BLaER1 treated with 17β-estradiol and CSF1 and Interleukin-3, amounts not matched to agents 10 nM and 100 nM (cell line): ENCODE results near the gene SHISA5.
A peak's percentile ranks its signal among the peaks of the same experiment; 100 is the strongest.
"Not testable (repeated sequence)": the region's sequence is repeated elsewhere in the genome, so short reads cannot be mapped to it uniquely, and the experiment has no call there.

Source experiments
- H3K27ac ChIP-seq, 11 experiments: shearing (Covaris generic); formaldehyde crosslinking; 2 replicates each; pipeline ENCODE4 v1.8.1; 2022
- H3K27me3 ChIP-seq, 11 experiments: shearing (Covaris generic); formaldehyde crosslinking; 2 replicates each; pipeline ENCODE4 v1.8.1; 2022
- H3K36me3 ChIP-seq, 11 experiments: shearing (Covaris generic); formaldehyde crosslinking; 2 replicates each; pipeline ENCODE4 v1.8.1; 2022
- H3K4me1 ChIP-seq, 10 experiments: shearing (Covaris generic); formaldehyde crosslinking; 2 replicates each; pipeline ENCODE4 v1.8.1; 2022
- H3K4me2 ChIP-seq, 11 experiments: shearing (Covaris generic); formaldehyde crosslinking; 2 replicates each; pipeline ENCODE4 v1.8.1; 2022
- H3K4me3 ChIP-seq, 10 experiments: shearing (Covaris generic); formaldehyde crosslinking; 2 replicates each; pipeline ENCODE4 v1.8.1; 2022
- H3K9ac ChIP-seq, 11 experiments: shearing (Covaris generic); formaldehyde crosslinking; 2 replicates each; pipeline ENCODE4 v1.8.1; 2022
- H3K9me3 ChIP-seq, 11 experiments: shearing (Covaris generic); formaldehyde crosslinking; replicated peaks in 1 of 11; 2 replicates each; pipeline ENCODE4 v1.8.1; 2022
- H4K20me1 ChIP-seq, 11 experiments: shearing (Covaris generic); formaldehyde crosslinking; 2 replicates each; pipeline ENCODE4 v1.8.1; 2022
- Cebpa-rat ChIP-seq, 11 experiments: shearing (Covaris generic); IDR thresholded peaks; 2 replicates each; pipeline ENCODE4 v1.8.1; 2022

The SHISA5 gene

GRCh38 chr3:48532271-48532976 is 28.4 kb upstream of the SHISA5 start:
- H4K20me1 ChIP-seq = no peaks in the 10 kb centered on the region; a peak in 1 of 22 replicates
- peaks cover 75 to 100% (median 88%) of the 10 kb centered on the region in 11 experiments for H3K36me3 ChIP-seq
- peak overlapping the region in 5 of 10 experiments; percentile 6 to 29 (median 20); a peak in 3 of 20 replicates for H3K4me3 ChIP-seq
- H3K9ac ChIP-seq = no peak overlapping the region
- peaks cover 0 to 92% (median 66%) of the 10 kb centered on the region in 10 experiments; a peak in 17 of 20 replicates for H3K4me1 ChIP-seq
- H3K4me2 ChIP-seq = peak overlapping the region in 8 of 11 experiments; percentile 22 to 75 (median 57); a peak in 15 of 22 replicates
- H3K27me3 ChIP-seq = no peaks in the 10 kb centered on the region
- H3K27ac ChIP-seq = peak overlapping the region in 8 of 11 experiments; percentile 9 to 90 (median 55); a peak in 15 of 22 replicates
- peaks cover 0 to 41% (median 0%) of the 10 kb centered on the region in 11 experiments; a peak in 9 of 22 replicates for H3K9me3 ChIP-seq
- peak in 1 of 11 experiments; percentile 43; a peak in 1 of 22 replicates for TF ChIP-seq Cebpa-rat (IDR thresholded peaks at IDR 0.05)

- H3K36me3 ChIP-seq = peaks cover 58 to 99% (median 85%) of the 10 kb centered on the region in 11 experiments
- H3K27me3 ChIP-seq, H3K4me3 ChIP-seq, H4K20me1 ChIP-seq, H3K9ac ChIP-seq: not testable (repeated sequence)
- peaks cover 0 to 97% (median 81%) of the 10 kb centered on the region in 10 experiments; a peak in 17 of 20 replicates for H3K4me1 ChIP-seq
- peak overlapping the region in 8 of 11 experiments; percentile 20 to 90 (median 88); a peak in 15 of 22 replicates for H3K27ac ChIP-seq
- peaks cover 0 to 49% (median 3%) of the 10 kb centered on the region in 11 experiments; a peak in 9 of 22 replicates for H3K9me3 ChIP-seq
- peak overlapping the region in 5 of 11 experiments; percentile 23 to 93 (median 82); a peak in 8 of 22 replicates for H3K4me2 ChIP-seq
Observed at GRCh38 chr3:48530701-48531100, 26.7 kb upstream of the SHISA5 start.

GRCh38 chr3:48528754-48529153 is 24.8 kb upstream of the SHISA5 start:
- H4K20me1 ChIP-seq = no peaks in the 10 kb centered on the region
- H3K4me2 ChIP-seq = peak overlapping the region in 10 of 11 experiments; percentile 7 to 93 (median 78); a peak in 18 of 22 replicates
- H3K4me1 ChIP-seq = peaks cover 16 to 100% (median 94%) of the 10 kb centered on the region in 10 experiments; a peak in 19 of 20 replicates
- H3K9ac ChIP-seq = peak overlapping the region in 9 of 11 experiments; percentile 55 to 75 (median 67); a peak in 14 of 22 replicates
- H3K27ac ChIP-seq = peak overlapping the region in 10 of 11 experiments; percentile 52 to 90 (median 85); a peak in 21 of 22 replicates
- no peaks in the 10 kb centered on the region for H3K27me3 ChIP-seq
- peaks cover 0 to 35% (median 3%) of the 10 kb centered on the region in 11 experiments; a peak in 9 of 22 replicates for H3K9me3 ChIP-seq
- peak overlapping the region in 2 of 10 experiments; percentile 13 to 41; a peak in 5 of 20 replicates for H3K4me3 ChIP-seq
- peaks cover 57 to 99% (median 82%) of the 10 kb centered on the region in 11 experiments for H3K36me3 ChIP-seq
- peak in 7 of 11 experiments; percentile 59 to 96 (median 86); a peak in 14 of 22 replicates for TF ChIP-seq Cebpa-rat (IDR thresholded peaks at IDR 0.05)

- H3K36me3 ChIP-seq = peaks cover 53 to 99% (median 82%) of the 10 kb centered on the region in 11 experiments
- no peak for TF ChIP-seq Cebpa-rat (IDR thresholded peaks at IDR 0.05)
- H3K4me2 ChIP-seq = peak overlapping the region in 10 of 11 experiments; percentile 7 to 93 (median 78); a peak in 18 of 22 replicates
- peaks cover 0 to 28% (median 3%) of the 10 kb centered on the region in 11 experiments; a peak in 9 of 22 replicates for H3K9me3 ChIP-seq
- H3K9ac ChIP-seq = peak overlapping the region in 9 of 11 experiments; percentile 30 to 75 (median 67); a peak in 16 of 22 replicates
- H3K27ac ChIP-seq = peak overlapping the region; percentile 18 to 90 (median 83); a peak in 21 of 22 replicates
- H3K4me1 ChIP-seq = peaks cover 19 to 100% (median 93%) of the 10 kb centered on the region in 10 experiments; a peak in 19 of 20 replicates
- no peaks in the 10 kb centered on the region for H3K27me3 ChIP-seq
- H3K4me3 ChIP-seq = peak overlapping the region in 1 of 10 experiments; percentile 7; a peak in 2 of 20 replicates
- no peaks in the 10 kb centered on the region for H4K20me1 ChIP-seq
Observed at GRCh38 chr3:48528048-48528447, 24.1 kb upstream of the SHISA5 start.

- H3K4me1 ChIP-seq = peaks cover 45 to 99% (median 80%) of the 10 kb centered on the region in 10 experiments
- H3K9me3 ChIP-seq = peaks cover 0 to 18% (median 0%) of the 10 kb centered on the region in 11 experiments; a peak in 3 of 22 replicates
- H3K4me2 ChIP-seq = peak overlapping the region; percentile 1 to 93 (median 82); a peak in 19 of 22 replicates
- H4K20me1 ChIP-seq = no peaks in the 10 kb centered on the region
- H3K9ac ChIP-seq = peak overlapping the region in 9 of 11 experiments; percentile 29 to 63 (median 46); a peak in 11 of 22 replicates
- peaks cover 44 to 95% (median 77%) of the 10 kb centered on the region in 11 experiments; a peak in 21 of 22 replicates for H3K36me3 ChIP-seq
- TF ChIP-seq Cebpa-rat (IDR thresholded peaks at IDR 0.05) = no peak
- H3K27me3 ChIP-seq = no peaks in the 10 kb centered on the region
- H3K4me3 ChIP-seq = peak overlapping the region in 2 of 10 experiments; percentile 24 to 40; a peak in 1 of 20 replicates
- peak overlapping the region in 9 of 11 experiments; percentile 22 to 90 (median 65); a peak in 16 of 22 replicates for H3K27ac ChIP-seq
Observed at GRCh38 chr3:48524970-48525369, 21.0 kb upstream of the SHISA5 start.

- H3K9ac ChIP-seq = no peak overlapping the region
- H4K20me1 ChIP-seq = peaks cover 0 to 5% (median 0%) of the 10 kb centered on the region in 11 experiments; a peak in 2 of 22 replicates
- TF ChIP-seq Cebpa-rat (IDR thresholded peaks at IDR 0.05) = no peak
- peaks cover 19 to 94% (median 75%) of the 10 kb centered on the region in 11 experiments; a peak in 19 of 22 replicates for H3K36me3 ChIP-seq
- H3K4me2 ChIP-seq = peak overlapping the region in 7 of 11 experiments; percentile 12 to 77 (median 26); a peak in 4 of 22 replicates
- peaks cover 61 to 96% (median 77%) of the 10 kb centered on the region in 10 experiments for H3K4me1 ChIP-seq
- H3K9me3 ChIP-seq = peaks cover 0 to under 1% (median 0%) of the 10 kb centered on the region in 11 experiments; a peak in 1 of 22 replicates
- 0 out of 22 replicates have a peak overlapping the region, but pooled peaks of 1 of the 11 experiments have one; percentile 32 for H3K27ac ChIP-seq
- no peaks in the 10 kb centered on the region for H3K27me3 ChIP-seq
- no peak overlapping the region for H3K4me3 ChIP-seq
Observed at GRCh38 chr3:48521635-48522034, 17.7 kb upstream of the SHISA5 start.

GRCh38 chr3:48519277-48519643 is 15.3 kb upstream of the SHISA5 start:
- H3K9ac ChIP-seq = peak overlapping the region in 2 of 11 experiments; percentile 17 to 29; a peak in 5 of 22 replicates
- no peaks in the 10 kb centered on the region for H3K27me3 ChIP-seq
- H3K36me3 ChIP-seq = peaks cover 13 to 74% (median 53%) of the 10 kb centered on the region in 11 experiments; a peak in 17 of 22 replicates
- no peaks in the 10 kb centered on the region for H3K9me3 ChIP-seq
- no peak for TF ChIP-seq Cebpa-rat (IDR thresholded peaks at IDR 0.05)
- peaks cover 0 to 9% (median 0%) of the 10 kb centered on the region in 11 experiments; a peak in 3 of 22 replicates for H4K20me1 ChIP-seq
- H3K4me3 ChIP-seq = no peak overlapping the region
- H3K27ac ChIP-seq = peak overlapping the region in 7 of 11 experiments; percentile 4 to 56 (median 50); a peak in 12 of 22 replicates
- peak overlapping the region; percentile 37 to 77 (median 56) for H3K4me2 ChIP-seq
- H3K4me1 ChIP-seq = peaks cover 47 to 93% (median 78%) of the 10 kb centered on the region in 10 experiments

- H3K4me3 ChIP-seq = no peak overlapping the region
- peak overlapping the region; percentile 37 to 77 (median 56) for H3K4me2 ChIP-seq
- no peaks in the 10 kb centered on the region for H3K9me3 ChIP-seq
- peak overlapping the region in 4 of 11 experiments; percentile 4 to 49 (median 29); a peak in 5 of 22 replicates for H3K9ac ChIP-seq
- peaks cover 12 to 69% (median 48%) of the 10 kb centered on the region in 11 experiments; a peak in 17 of 22 replicates for H3K36me3 ChIP-seq
- no peak for TF ChIP-seq Cebpa-rat (IDR thresholded peaks at IDR 0.05)
- H3K27ac ChIP-seq = peak overlapping the region in 6 of 11 experiments; percentile 10 to 56 (median 51); a peak in 12 of 22 replicates
- peaks cover 42 to 89% (median 74%) of the 10 kb centered on the region in 10 experiments for H3K4me1 ChIP-seq
- H3K27me3 ChIP-seq = no peaks in the 10 kb centered on the region
- H4K20me1 ChIP-seq = peaks cover 0 to 9% (median 0%) of the 10 kb centered on the region in 11 experiments; a peak in 3 of 22 replicates
Observed at GRCh38 chr3:48518638-48519276, 14.8 kb upstream of the SHISA5 start.
